ENCODE measurements around the gene ALOX15B.

GRCh38 chr17:8004899-8005298, 34.0 kb upstream of the ALOX15B start:
- no peak for TF ChIP-seq POLR2AphosphoS5 (IDR thresholded peaks at IDR 0.05)
- TF ChIP-seq POLR2A (IDR thresholded peaks at IDR 0.05) = no peak
- TF ChIP-seq CTCF (IDR thresholded peaks at IDR 0.05) = no peak

Data from prostate gland (tissue), 2 donors.